Measurements from ENCODE around the gene TEK. TPM values are rescaled to one million over a fixed set of nuclear protein-coding genes. Genes with fewer than 3 reads are reported as not detected.

The TEK gene
- total and polyA plus RNA-seq, 8 donors = 0.56 to 25.5 (median 2.0) TPM; not detected in 1

DNA sequence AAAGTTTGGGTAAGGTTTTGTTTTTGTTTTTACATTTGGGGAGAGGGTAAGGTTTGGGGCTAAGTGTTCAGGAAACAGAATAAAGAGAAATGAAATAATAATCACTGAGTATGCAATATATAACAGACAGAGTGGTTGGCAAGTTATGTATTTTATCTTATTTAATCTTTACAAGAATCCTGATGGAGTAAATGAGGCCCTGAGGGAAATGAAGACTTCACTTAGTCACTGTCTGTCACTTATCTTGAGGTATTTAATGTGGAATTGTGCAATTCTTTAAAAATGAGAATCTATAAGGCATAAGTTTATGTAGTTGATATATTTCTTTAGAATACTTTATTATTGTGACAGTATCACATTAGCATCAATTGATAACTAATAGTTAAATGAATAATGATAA, 48.1 kb downstream of the TEK start:
- no peak for DNase-seq
- no peaks in the 10 kb centered on the region for H3K9me3 ChIP-seq
- no peak for TF ChIP-seq EP300 (IDR thresholded peaks at IDR 0.05)
- TF ChIP-seq POLR2AphosphoS5 (IDR thresholded peaks at IDR 0.05) = no peak
- no peak overlapping the region for H3K27ac ChIP-seq
- intact Hi-C loops (cut with DNase I; ENCODE audit: low total_unique reads) = no loop called here
- H3K27me3 ChIP-seq = no peaks in the 10 kb centered on the region
- H3K4me3 ChIP-seq = no peak overlapping the region
- H3K36me3 ChIP-seq = no peaks in the 10 kb centered on the region
- H3K4me1 ChIP-seq = peaks cover 0 to 11% (median 3%) of the 10 kb centered on the region in 4 donors

GRCh38 chr9:27157736-27158135, 48.7 kb downstream of the TEK start:
- WGBS, 5 donors = 90 to 95% (median 94%) methylated on average over 6 of the region's 6 CpGs
- Histone ChIP-seq H3K36me3 (no peaks in the 10 kb centered on the region), H3K4me1 (peaks cover 0 to 13% (median 6%) of the 10 kb centered on the region in 4 donors), H3K4me3 (no peak overlapping the region), H3K27ac (no peak overlapping the region), H3K9me3 (no peaks in the 10 kb centered on the region), H3K27me3 (no peaks in the 10 kb centered on the region)
- DNase-seq = no peak
- intact Hi-C loops (cut with DNase I; ENCODE audit: low total_unique reads) = no loop called here
- TF ChIP-seq CTCF (IDR thresholded peaks at IDR 0.05) = no peak
- no peak for TF ChIP-seq EP300 (IDR thresholded peaks at IDR 0.05)
- TF ChIP-seq POLR2AphosphoS5 (IDR thresholded peaks at IDR 0.05) = no peak
- TF ChIP-seq POLR2A (IDR thresholded peaks at IDR 0.05) = no peak

DNA sequence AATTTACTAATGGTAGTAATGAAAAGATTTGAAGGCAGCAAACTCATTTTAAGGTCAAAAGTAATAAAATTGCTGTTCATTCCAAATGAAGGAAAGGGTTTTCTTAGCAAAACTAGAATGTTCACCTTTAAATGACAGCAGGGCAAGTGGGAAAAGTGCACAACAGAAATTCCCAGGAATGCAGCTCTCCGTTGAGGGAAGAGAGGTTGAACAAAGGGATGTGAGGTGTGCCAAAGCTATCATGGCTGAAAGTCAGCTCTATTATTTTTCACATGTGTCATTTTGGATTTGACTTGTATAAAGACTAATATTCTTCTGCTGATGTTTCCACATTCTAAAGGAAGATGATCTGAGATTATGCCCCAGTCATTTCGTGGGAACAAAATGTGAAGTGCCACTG, 51.6 kb downstream of the TEK start:
- Histone ChIP-seq H3K4me3 (no peak overlapping the region), H3K9me3 (no peaks in the 10 kb centered on the region), H3K27ac (no peak overlapping the region), H3K4me1 (peaks cover 0 to 11% (median 4%) of the 10 kb centered on the region in 4 donors), H3K27me3 (no peaks in the 10 kb centered on the region), H3K36me3 (no peaks in the 10 kb centered on the region)
- DNase-seq = no peak
- 72 to 81% (median 76%) methylated on average over 2 of the region's 2 CpGs for WGBS, 5 donors
- intact Hi-C loops (cut with DNase I; ENCODE audit: low total_unique reads) = no loop called here
- no peak for TF ChIP-seq POLR2AphosphoS5 (IDR thresholded peaks at IDR 0.05)

GRCh38 chr9:27162045-27162444, 53.0 kb downstream of the TEK start:
- Histone ChIP-seq H3K27ac (no peak overlapping the region), H3K9me3 (no peaks in the 10 kb centered on the region), H3K36me3 (no peaks in the 10 kb centered on the region), H3K27me3 (no peaks in the 10 kb centered on the region), H3K4me1 (peaks cover 0 to 11% (median 4%) of the 10 kb centered on the region in 4 donors), H3K4me3 (no peak overlapping the region)
- DNase-seq = peak in 1 of 2 donors; percentile 82
- no peak for TF ChIP-seq POLR2AphosphoS5 (IDR thresholded peaks at IDR 0.05)
- TF ChIP-seq EP300 (IDR thresholded peaks at IDR 0.05) = no peak
- TF ChIP-seq CTCF (IDR thresholded peaks at IDR 0.05) = no peak
- TF ChIP-seq POLR2A (IDR thresholded peaks at IDR 0.05) = no peak
- intact Hi-C loops (cut with DNase I; ENCODE audit: low total_unique reads) = no loop called here
- 5 to 32% (median 19%) methylated on average over 2 of the region's 2 CpGs for WGBS, 5 donors

GRCh38 chr9:27165068-27165467, 56.0 kb downstream of the TEK start:
- H3K4me3 ChIP-seq = no peak overlapping the region
- no peak for DNase-seq
- no peaks in the 10 kb centered on the region for H3K9me3 ChIP-seq
- 47 to 62% (median 58%) methylated on average over 3 of the region's 3 CpGs for WGBS, 5 donors
- H3K4me1 ChIP-seq = peaks cover 0 to 11% (median 4%) of the 10 kb centered on the region in 4 donors
- intact Hi-C loops (cut with DNase I; ENCODE audit: low total_unique reads) = no loop called here
- no peak for TF ChIP-seq EP300 (IDR thresholded peaks at IDR 0.05)
- TF ChIP-seq POLR2AphosphoS5 (IDR thresholded peaks at IDR 0.05) = no peak
- TF ChIP-seq CTCF (IDR thresholded peaks at IDR 0.05) = no peak
- no peak for TF ChIP-seq POLR2A (IDR thresholded peaks at IDR 0.05)
- no peaks in the 10 kb centered on the region for H3K27me3 ChIP-seq
- no peaks in the 10 kb centered on the region for H3K36me3 ChIP-seq
- H3K27ac ChIP-seq = no peak overlapping the region

Measured in stomach (tissue), 9 donors.